Measurements from ENCODE around the gene HS2ST1.

- TF ChIP-seq, protein P1, sequence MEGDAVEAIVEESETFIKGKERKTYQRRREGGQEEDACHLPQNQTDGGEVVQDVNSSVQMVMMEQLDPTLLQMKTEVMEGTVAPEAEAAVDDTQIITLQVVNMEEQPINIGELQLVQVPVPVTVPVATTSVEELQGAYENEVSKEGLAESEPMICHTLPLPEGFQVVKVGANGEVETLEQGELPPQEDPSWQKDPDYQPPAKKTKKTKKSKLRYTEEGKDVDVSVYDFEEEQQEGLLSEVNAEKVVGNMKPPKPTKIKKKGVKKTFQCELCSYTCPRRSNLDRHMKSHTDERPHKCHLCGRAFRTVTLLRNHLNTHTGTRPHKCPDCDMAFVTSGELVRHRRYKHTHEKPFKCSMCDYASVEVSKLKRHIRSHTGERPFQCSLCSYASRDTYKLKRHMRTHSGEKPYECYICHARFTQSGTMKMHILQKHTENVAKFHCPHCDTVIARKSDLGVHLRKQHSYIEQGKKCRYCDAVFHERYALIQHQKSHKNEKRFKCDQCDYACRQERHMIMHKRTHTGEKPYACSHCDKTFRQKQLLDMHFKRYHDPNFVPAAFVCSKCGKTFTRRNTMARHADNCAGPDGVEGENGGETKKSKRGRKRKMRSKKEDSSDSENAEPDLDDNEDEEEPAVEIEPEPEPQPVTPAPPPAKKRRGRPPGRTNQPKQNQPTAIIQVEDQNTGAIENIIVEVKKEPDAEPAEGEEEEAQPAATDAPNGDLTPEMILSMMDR (IDR thresholded peaks at IDR 0.05), result no peak
- TF ChIP-seq POLR2A (IDR thresholded peaks at IDR 0.05), result no peak
Observed at GRCh38 chr1:86912281-86912900, 2.0 kb upstream of the HS2ST1 start.

Data from uterus (tissue), 2 donors.